GM19467 (cell line): ENCODE data around the gene MALL.
"Not testable (repeated sequence)": the region's sequence is repeated elsewhere in the genome, so short reads cannot be mapped to it uniquely, and the experiment has no call there.

Source experiments
- ATAC-seq: cut with Tn5 transposase; IDR thresholded peaks from one replicate; pipeline ENCODE4 v1.9.1; 2021; ENCODE audit warnings: mild to moderate bottlenecking, moderate library complexity; ENCODE audit not compliant: unreplicated experiment

The MALL gene

DNA sequence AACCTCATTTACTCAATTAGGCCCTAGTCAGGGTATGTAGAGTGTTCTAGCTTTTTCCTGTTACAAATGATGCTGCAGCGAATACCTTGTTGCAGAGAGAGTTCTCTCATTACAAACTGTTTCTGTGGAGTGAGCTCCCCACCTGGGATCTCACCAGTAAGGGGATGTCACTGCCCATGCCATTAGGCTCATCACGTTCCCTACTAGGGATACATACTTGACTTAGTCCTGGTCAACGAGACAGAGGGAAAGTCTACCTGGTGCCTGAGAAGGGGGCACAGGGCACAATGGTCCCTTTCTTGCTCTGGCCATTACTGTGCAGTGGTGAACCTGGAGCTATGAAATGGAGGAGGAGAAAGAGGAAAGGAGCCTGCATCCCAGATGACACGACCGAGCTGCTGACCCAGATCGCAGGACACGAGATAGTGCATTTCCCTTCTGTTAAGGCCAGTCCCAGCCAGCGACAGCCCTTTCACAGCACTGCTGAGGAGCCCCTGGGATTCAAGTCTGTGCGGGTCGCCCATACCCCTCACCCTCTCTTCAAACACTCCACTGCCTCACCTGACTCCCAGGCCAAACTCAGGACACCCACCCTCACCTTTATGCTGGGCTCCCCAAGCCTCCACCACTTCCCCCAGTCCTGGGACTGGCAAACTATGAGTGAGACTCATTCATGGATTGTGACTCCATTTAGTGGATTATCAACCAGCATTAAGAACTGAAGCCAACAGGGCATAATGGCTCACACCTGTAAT, 16.0 kb downstream of the MALL start:
- ATAC-seq: no peak

DNA sequence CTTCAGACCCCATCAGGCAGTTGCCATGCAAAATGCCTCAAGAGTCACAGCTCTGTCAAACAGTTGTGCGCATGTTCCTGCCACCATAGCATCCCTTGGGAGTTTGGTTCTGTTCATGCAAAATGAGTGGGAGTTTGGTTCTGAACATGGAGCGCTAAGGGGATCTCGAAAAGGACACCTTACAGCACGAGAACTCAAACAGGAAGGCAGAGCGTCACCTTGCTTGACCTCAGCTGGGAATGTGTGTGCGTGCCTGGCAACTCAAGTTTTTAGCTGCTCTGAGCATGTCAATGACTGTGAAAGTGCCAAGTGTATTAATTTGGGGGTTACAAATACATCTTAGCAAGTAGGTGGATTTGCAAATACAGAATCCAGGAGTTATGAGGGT, 16.6 kb downstream of the MALL start:
- ATAC-seq: no peak

DNA sequence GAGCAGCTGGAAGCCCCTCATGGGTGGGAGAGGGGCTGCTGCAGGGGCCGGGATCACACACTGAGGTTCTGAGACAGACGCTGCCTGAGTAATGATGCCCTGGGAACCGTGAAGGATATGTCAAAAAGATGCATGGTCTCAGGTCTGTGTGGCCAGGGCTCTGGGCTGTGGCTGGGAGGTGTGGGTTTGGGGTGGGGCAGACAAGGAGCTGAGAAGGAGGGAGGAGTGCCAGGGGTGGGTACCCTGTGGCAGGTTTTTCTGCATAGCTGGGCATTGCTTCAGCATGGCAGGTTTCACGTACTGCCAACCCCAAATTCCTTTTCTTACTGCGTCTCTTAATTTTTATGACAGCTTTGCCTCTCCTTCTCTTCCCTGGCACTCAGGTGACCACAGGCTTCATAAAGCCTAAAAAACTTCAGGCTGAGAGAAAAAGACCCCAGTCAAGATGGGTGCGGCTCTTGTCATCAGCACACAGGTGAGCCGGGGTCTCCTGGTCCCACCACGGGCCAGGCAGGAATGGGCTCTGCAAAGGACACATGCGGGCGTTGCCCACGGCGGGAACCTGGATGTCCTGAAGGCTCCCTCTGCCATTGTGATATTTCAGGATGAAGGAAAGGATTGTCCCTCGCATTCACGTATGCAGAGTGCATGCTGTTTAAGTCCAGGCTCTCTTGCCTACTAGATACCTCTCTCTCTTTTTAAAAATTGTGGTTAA, 18.0 kb downstream of the MALL start:
- no peak for ATAC-seq

DNA sequence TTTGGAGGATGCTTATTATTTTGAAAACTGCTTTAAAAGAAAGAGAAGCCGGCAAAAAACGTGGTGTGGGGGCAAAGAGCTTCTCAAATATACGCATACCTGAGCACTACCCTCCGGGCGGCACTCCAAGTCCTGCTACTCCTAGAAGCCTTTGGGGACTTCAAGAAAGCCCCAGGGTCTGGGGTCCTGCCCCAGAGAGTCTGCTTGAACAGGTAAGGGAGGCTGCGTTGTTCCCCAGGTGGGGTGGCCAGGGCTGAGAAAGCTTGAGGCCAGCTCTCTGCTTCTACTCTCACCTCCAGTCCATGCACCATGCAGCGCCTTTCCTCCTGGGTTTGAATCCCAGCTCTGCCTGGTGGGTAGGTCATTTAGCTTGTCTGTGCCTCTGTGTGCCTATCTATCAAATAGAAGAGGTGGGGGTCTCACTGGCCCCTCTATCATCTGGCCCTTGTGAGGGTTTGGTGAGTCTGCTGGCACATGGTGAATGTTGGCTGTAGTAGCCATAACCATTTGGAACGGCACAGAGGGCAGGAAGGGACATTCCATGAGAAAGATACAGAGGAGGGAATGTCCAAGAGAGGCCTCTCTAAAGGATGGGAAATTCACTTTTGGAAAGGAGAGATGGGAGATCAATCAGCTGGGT, 19.5 kb downstream of the MALL start:
- ATAC-seq: no peak

DNA sequence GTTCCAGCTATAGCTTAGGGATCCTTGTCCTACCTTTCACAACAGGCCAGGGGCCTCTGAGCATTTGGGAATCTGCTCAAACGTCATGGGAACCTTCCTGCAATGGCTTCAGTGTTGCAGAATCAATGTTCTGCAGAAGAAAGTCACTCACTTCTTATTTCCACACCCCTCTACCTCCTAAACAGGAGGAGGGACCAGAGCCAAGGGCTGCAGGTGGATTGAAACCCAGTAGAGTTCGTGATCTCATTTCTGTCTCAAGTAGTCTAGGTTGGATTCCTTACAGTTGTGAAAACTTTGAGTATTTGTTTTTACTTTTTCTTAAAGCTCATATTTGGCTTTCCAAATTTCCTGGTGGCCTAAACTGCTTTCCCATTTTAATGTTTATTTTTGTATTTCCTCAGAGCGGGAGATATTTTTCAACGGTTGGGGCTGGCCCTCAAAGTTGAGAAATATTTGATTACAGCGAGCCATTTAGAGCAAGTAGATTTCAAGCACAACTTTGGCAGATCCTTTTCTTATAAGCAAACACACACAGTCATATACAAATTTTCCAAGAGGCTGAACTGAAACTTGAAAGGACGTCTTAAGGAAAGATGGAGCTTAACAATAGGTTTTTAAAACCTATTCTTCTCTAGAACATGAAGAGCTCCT, 20.6 kb downstream of the MALL start:
- not testable (repeated sequence) for ATAC-seq

DNA sequence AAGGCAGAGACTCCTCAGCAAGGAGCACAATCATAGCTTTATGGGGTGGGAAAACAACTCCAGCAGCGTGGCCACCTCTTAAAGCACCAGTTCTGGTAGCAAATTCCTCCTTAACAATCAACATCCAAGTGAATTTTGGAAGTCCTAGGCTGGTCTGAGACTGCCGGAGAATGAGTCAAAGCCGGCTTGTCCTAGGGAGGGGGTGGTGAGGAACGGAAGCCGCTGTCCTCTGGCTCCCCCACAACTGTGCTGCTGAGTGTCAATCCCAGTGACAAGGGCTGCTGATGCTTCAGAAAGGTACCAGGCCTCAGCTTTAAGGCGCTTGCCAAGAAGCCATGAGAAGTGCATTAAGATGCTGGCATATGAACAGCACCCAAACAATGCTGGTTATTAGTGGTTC, 21.7 kb downstream of the MALL start:
- ATAC-seq: not testable (repeated sequence)

DNA sequence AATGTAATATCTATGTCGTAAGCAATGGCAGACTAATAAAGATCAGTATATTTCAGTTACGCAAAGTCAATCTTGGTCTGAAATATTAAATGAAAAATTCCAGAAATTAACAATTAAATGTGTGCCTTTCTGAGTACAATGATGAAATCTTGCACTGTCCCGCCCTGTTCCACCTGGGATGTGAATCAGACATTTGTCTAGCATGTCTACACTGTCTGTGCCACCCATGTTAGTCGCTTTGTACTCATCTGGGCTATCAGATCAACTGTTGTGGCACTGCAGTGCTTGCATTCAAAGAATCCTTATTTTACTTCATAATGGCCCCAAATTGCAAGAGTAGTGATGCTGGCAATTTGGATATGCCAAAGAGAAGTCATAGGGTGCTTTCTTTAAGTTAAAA, 25.5 kb downstream of the MALL start:
- ATAC-seq: not testable (repeated sequence)

DNA sequence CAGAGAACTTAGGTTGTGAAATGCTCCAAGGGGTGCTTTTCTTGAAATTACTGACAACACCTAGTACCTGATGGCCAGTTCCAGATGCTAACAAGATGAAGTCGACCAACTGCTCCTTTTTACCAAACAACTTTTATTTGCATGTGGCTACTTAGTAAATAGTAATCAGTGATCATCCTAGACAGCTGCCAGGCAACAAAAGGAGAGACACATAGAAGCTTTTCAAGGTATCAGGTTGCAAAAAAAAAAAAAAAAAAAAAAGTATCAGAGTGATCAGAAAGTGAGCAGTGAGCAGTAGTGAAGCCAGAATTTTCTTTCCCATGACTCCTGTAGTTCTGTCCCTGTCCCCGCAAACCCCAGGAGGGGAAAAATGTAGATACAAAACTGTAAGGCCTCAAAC, 31.9 kb downstream of the MALL start:
- not testable (repeated sequence) for ATAC-seq

DNA sequence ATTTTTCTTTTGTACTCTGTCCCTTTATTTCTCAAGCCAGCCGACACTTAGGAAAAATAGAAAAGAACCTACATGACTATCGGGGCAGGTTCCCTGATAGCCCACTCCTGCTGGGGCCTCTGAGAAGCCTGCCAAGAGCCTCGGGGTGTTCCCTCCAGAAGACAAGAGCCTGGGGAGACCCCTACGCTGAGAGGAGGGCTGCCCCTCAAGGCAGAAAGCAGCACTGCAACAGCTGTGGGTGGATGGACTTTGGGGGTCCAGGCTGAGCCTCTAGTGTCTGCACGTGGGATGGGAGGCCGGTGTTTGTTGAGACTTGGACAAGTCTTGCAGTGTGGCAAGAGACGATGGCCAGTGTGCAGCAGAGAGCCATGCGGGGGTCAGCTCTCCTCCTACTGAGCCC, 32.5 kb downstream of the MALL start:
- ATAC-seq: not testable (repeated sequence)

DNA sequence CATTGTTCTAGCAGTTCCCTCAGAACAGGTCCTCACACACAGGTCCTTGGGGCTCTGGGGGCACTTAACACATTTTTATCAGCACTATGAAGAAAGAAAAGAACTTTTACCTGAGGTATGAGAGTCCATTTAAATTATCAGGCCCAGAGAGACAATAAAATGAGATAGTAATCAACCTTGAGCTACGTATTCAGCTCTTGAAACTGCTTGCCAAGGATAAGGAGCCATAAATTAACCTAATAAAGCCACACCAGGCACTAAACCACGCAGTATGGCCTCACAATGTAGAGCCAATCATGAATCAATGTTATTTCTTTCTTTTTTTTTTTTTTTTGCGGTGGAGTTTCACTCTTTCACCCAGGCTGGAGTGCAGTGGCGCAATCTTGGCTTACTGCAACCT, 37.5 kb downstream of the MALL start:
- ATAC-seq: not testable (repeated sequence)

DNA sequence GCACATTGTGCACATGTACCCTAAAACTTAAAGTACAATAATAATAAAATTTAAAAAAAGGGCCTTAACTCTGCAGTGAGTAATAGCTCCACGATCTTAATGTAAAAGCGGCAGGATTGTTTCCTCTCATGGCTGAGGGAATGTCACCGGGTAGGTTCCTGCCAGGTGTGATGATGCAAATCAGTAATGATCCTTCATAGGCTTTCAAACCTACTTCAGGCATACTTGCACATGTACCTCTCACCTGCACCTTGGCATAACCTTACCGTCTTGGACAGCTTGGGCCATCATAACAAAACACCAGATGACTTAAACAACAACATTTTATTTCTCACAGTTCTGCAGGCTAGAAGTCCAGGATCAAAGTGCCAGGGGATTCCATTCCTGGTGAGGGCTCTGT, 39.7 kb downstream of the MALL start:
- not testable (repeated sequence) for ATAC-seq

DNA sequence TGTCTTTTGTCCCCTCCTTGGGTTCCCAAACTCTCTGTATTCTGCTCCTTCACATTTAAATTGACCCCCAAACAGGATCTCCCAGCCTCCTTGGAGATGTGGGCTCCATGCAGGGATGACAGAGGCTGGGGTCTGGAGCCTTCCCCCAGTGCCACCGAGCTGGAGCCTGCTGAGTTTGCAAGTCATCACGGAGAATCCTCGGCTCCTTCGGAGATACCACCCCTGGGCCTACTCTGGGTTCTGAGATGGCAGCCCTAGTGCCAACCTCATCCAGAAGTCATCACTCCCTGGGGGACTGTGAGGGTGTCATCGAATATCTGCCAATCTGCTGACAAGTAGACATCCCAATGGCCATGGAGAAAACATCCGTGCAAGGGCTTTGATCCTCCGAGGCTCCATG, 45.8 kb downstream of the MALL start:
- ATAC-seq: not testable (repeated sequence)

DNA sequence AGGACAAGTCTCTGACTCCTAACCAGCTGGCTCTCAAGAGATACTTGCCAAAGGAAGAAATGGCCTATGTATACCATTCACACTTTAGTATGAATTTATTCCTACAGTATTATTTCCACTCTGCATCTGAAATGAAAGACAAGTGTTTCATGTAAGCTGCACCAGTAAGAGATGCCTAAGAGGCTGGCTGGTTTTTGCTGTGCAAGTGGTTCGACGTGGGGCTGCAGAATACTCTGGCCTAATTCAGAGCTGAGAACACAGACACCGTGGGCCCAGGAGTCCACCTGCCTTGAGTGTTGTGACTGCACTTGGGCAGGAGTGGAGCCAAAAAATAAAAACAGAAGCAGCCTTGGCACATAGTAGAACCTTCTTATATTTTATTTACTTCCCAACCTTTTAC, 47.5 kb downstream of the MALL start:
- ATAC-seq: not testable (repeated sequence)

DNA sequence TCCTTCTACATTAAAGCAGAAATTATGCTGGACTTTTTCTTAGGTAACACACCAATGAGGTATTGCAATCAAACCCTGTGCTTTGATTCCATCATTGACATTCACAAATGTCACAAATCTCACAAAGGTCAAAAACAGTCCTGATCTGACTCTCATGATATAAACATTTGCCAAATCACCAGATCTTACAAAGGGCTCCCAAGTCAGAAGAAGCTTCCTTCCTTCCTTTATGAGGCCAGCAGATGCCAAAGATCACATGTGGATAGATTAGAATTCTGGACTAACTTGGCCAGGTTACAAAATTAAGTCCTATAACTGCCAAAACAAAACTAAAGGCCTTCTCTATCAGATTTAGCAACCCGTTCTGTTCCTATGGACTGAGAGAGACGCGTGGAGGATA, 53.3 kb downstream of the MALL start:
- not testable (repeated sequence) for ATAC-seq

DNA sequence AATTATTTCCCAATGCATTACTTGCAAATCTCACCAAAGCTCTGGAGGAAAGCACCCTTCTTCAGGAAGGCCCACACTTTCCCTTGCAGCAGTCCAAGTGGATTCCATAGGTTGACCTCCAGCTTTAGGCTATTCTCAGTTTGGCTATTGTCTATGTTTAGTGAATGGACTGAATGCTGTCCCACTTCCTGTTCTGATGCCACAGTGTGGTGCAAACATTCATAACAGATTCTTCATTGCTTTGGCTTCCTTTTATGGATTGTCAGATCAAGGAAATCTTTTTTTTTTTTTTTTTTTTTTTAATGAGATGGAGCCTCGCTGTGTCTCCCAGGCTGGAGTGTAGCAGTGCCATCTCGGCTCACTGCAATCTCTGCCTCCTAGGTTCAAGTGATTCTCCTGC, 55.1 kb downstream of the MALL start:
- not testable (repeated sequence) for ATAC-seq

DNA sequence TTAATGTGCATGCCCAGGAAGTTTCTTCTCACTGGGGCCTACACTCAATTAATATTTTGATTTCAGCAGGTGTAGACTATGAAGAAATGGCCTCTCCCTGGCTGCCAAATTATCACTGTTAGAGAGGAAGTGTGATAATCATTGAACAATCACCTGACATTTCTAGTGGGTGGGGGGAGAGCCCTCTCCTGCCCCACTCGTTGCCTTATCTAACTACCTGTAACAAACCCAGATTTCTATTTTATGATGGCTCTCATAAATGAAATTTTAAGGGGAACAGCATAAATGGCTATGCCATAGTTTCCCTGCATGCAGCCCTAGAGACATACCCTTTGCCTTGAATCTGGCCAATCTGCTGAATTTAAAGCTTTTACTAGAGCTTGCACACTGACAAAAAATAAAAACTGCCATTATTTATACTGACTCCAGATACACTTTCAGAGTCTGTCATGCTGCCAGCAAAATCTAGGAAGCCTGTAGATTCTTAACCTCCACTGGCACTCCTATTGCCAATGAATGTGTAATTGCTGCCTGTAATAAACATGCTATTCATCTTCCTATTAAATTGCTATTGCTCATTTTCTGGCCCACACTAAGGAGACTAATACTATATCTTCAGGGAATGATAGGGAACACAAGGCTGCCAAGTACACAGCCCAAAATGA, 55.8 kb downstream of the MALL start:
- ATAC-seq: not testable (repeated sequence)

DNA sequence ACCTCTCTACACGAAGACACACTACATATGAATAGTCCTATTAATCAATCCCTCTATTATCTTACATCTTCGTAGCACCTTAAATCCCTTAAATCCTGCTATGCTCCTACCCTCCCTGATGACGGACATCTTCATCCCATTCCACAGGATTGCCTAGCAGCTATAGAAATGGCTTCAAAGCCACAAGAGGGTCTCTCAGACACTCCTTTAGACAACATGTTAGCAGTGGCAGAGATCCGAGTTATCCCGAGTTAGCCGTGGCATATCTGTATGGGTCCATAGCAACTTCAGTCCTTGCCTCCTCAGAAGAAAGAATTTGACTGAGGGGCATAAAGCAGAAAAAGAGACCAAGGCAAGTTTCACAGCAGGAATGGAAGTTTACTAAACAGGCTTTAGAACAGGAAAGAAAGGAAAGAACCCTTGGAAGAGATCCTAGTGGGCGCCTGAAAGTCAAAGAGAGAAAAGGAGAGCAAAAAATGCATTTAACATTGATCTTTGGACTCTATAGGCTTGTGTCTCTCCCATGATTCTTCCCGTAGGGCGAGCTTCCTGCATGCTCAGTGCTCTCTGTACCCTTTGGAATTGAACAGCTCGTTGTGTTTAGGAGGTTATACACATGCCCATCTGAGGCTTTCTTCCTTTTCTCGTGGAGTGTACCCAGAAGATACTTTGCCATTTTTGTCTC, 56.5 kb downstream of the MALL start:
- ATAC-seq: not testable (repeated sequence)

DNA sequence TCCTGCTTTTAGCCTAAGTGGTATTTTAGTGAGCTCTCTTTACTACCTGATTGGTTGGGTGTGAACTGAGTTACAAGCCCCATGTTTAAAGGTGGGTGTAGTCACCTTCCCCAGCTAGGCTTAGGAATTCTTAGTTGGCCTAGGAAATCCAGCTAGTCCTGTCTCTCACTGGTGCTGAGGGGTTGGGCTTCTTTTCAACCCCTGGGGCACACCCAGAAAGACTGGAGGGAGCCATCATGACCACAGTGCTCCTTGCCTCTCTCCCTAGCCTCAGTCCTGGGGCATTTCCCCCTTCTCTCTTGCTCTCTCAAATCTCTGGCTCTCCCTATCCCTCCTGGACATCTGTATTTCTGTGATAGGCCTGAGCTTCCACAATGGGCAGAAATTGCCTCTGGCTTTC, 57.6 kb downstream of the MALL start:
- not testable (repeated sequence) for ATAC-seq

DNA sequence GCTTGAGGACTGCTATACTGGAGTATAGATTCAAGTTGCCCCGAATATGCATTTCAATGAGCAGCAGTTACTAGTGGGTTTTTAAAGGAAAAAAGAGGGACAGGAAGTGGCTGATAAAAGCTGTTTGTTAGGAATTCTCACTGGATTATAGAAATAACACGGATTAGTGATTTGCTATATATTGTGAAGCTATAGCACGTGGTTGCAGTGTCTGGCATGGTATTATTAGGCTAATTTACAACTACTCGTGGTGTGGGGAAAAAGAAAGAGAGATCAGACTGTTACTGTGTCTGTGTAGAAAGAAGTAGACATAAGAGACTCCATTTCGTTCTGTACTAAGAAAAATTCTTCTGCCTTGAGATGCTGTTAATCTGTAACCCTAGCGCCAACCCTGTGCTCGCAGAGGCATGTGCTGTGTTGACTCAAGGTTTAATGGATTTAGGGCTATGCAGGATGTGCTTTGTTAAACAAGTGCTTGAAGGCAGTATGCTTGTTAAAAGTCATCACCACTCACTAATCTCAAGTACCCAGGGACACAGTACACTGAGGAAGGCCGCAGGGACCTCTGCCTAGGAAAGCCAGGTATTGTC, 59.7 kb downstream of the MALL start:
- ATAC-seq: not testable (repeated sequence)
